ENCODE data around the gene KRTAP4-7. TPM values are rescaled to one million over a fixed set of nuclear protein-coding genes. Genes with fewer than 3 reads are reported as not detected.
"Not testable (repeated sequence)": the region's sequence is repeated elsewhere in the genome, so short reads cannot be mapped to it uniquely, and the experiment has no call there.

KRTAP4-7 gene
- total and polyA plus RNA-seq, 4 donors, result not detected

DNA sequence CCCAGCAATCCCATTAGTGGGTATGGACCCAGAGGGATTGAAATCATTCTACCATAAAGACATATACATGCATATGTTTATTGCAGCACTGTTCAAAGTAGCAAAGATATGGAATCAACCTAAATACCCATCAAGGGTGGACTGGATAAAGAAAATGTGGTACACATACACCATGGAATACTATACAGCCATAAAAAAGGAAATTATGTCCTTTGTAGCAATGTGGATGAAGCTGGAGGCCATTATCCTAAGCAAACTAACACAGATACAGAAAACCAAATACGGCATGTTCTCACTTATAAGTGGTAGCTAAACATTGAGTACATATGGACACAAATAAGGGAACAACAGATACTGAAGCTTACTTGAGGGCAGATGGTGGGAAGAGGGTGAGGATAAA, 26.4 kb upstream of the KRTAP4-7 start:
- no peak for DNase-seq

DNA sequence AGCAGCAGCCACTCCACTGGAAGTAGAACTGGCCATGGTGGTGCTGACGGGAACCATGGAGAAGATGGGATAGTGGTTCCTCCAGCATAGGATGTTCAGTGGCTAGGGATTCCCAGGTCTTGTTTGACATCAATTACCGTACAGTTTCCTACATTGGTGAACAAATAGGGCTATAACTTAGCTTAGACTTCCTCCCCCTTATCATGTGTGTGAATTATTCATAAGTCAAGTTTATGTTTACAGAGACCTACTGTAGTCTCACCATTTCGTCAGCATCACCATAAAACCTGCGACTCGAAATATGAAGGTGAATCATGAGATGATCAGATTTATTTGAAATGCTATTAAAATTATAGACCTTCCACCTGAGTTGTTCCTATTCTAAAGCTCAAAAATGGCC, 25.2 kb upstream of the KRTAP4-7 start:
- DNase-seq (no peak), ATAC-seq (ENCODE audit: insufficient read depth, low FRiP score) (no peak)
- H3K4me1 ChIP-seq (ENCODE audit: control insufficient read depth in 5 of 5, insufficient read depth in 5 of 5, low read length in 5 of 5), result no peaks in the 10 kb centered on the region
- H3K9me3 ChIP-seq (ENCODE audit: control insufficient read depth in 4 of 4, insufficient read depth in 3 of 4, low read length in 3 of 4), result no peaks in the 10 kb centered on the region
- 89 to 97% methylated on average over 5 of the region's 5 CpGs for WGBS, 2 donors
- no peak overlapping the region for H3K9ac ChIP-seq (ENCODE audit: insufficient read depth in 1 of 2, low read length in 2 of 2)
- TF ChIP-seq, protein P1, sequence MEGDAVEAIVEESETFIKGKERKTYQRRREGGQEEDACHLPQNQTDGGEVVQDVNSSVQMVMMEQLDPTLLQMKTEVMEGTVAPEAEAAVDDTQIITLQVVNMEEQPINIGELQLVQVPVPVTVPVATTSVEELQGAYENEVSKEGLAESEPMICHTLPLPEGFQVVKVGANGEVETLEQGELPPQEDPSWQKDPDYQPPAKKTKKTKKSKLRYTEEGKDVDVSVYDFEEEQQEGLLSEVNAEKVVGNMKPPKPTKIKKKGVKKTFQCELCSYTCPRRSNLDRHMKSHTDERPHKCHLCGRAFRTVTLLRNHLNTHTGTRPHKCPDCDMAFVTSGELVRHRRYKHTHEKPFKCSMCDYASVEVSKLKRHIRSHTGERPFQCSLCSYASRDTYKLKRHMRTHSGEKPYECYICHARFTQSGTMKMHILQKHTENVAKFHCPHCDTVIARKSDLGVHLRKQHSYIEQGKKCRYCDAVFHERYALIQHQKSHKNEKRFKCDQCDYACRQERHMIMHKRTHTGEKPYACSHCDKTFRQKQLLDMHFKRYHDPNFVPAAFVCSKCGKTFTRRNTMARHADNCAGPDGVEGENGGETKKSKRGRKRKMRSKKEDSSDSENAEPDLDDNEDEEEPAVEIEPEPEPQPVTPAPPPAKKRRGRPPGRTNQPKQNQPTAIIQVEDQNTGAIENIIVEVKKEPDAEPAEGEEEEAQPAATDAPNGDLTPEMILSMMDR (IDR thresholded peaks at IDR 0.05; ENCODE audit: control extremely low read depth, extremely low read depth), result no peak
- H3K4me3 ChIP-seq, result no peak overlapping the region
- H3K36me3 ChIP-seq (ENCODE audit: control insufficient read depth in 4 of 4, insufficient read depth in 4 of 4, low read length in 4 of 4), result no peaks in the 10 kb centered on the region
- H3K27ac ChIP-seq (ENCODE audit: low read depth in 1 of 2, low read length in 1 of 2), result no peak overlapping the region
- peaks cover 0 to 8% (median 5%) of the 10 kb centered on the region in 3 donors for H3K27me3 ChIP-seq (ENCODE audit: control insufficient read depth in 3 of 3, insufficient read depth in 3 of 3, low read length in 2 of 3)

More for the DNA sequence above, 26.4 kb upstream of the KRTAP4-7 start:
- WGBS, 2 donors, result 94 to 97% methylated on average over 1 of the region's 1 CpG
- Histone ChIP-seq H3K9me3 (ENCODE audit: control insufficient read depth in 4 of 4, insufficient read depth in 3 of 4, low read length in 3 of 4) (peaks cover 0 to 3% (median 0%) of the 10 kb centered on the region in 4 donors), H3K4me1 (ENCODE audit: control insufficient read depth in 5 of 5, insufficient read depth in 5 of 5, low read length in 5 of 5) (no peaks in the 10 kb centered on the region), H3K27ac (ENCODE audit: low read depth in 1 of 2, low read length in 1 of 2) (no peak overlapping the region), H3K4me3 (no peak overlapping the region), H3K36me3 (ENCODE audit: control insufficient read depth in 4 of 4, insufficient read depth in 4 of 4, low read length in 4 of 4) (no peaks in the 10 kb centered on the region), H3K27me3 (ENCODE audit: control insufficient read depth in 3 of 3, insufficient read depth in 3 of 3, low read length in 2 of 3) (peaks cover 0 to 8% (median 5%) of the 10 kb centered on the region in 3 donors), H3K9ac (ENCODE audit: insufficient read depth in 1 of 2, low read length in 2 of 2) (no peak overlapping the region)
- ATAC-seq (ENCODE audit: insufficient read depth, low FRiP score), result no peak
- TF ChIP-seq, protein P1 (IDR thresholded peaks at IDR 0.05; ENCODE audit: control extremely low read depth, extremely low read depth), result no peak

DNA sequence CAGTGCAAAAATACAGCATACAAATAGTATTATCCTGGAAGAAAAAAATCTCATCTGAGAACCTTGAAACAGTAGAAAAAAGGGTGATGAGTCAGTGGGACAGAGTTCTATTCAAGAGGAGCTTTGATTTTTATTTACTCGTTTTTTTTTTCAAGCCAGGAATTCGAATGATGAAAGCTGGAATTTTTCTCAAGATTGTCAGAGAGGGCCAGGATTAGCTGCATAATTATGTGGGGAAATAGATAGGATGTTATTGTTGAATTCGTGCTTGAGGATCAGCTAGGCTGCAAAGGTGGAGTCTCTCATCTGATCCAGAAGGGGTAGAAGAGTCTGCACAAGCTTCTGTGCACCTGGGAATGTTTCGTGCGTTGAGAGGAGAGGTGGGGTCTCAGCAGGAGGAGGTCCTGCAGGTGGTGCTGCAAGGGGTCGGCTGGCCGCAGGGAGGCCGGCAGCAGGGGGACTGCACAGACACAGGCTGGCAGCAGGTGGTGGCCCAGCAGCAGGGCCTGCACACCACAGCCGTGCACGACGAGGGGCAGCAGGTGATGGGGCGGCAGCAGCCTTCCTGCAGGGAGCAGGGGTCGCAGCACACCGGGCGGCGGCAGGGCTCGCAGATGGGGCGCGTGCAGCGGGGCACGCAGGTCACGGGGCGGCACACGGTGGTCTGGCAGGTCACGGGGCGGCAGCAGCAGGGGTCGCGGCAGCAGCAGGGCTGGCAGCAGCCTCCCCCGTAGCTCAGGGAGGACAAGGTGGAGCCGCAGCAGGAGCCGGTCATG, 24.5 kb upstream of the KRTAP4-7 start:
- ATAC-seq (ENCODE audit: insufficient read depth, low FRiP score); H3K4me3 ChIP-seq: not testable (repeated sequence)

DNA sequence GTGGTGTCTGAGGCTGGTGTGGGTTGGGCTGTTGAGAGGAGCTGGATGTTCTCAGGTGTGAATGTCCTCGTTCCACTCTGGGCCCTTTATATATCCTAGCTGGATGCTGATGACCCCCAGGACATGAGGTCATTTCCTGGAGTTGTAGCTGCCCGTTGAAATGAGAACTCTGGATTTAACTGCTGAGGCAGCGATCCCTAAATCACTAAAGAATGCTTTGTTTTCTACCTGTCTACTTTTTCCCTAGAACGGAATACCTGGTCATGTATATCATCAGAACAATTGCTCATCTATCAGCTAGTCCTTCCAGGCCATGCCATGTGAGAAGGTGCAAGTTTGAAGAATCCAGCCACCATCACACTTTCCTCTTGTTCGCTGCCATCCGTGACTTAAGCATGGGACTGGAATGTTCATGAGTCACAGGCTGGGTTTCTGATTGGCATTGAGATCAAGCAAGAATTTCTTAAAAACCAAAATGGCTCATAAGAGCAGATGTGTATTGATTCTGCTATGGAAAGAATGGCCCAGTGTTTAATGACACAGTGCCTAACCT, 23.8 kb upstream of the KRTAP4-7 start, which contains the start of gene KRTAP2-3:
TSS of gene KRTAP2-3 (minus strand) at position 63 of the 553 bp plus-strand sequence. CDS start 64 bp downstream, outside the sequence.
- no peaks in the 10 kb centered on the region for H3K9me3 ChIP-seq (ENCODE audit: control insufficient read depth in 4 of 4, insufficient read depth in 3 of 4, low read length in 3 of 4)
- H3K4me1 ChIP-seq (ENCODE audit: control insufficient read depth in 5 of 5, insufficient read depth in 5 of 5, low read length in 5 of 5), result no peaks in the 10 kb centered on the region
- no peak for DNase-seq
- TF ChIP-seq, protein P1 (IDR thresholded peaks at IDR 0.05; ENCODE audit: control extremely low read depth, extremely low read depth), result no peak
- no peak within 1 kb of the TSS for H3K4me3 ChIP-seq
- H3K27me3 ChIP-seq (ENCODE audit: control insufficient read depth in 3 of 3, insufficient read depth in 3 of 3, low read length in 2 of 3), result peaks cover 0 to 8% (median 5%) of the 10 kb centered on the region in 3 donors
- 60 to 71% methylated on average over 6 of the region's 6 CpGs for WGBS, 2 donors
- ATAC-seq (ENCODE audit: insufficient read depth, low FRiP score), result no peak
- no peak within 1 kb of the TSS for H3K9ac ChIP-seq (ENCODE audit: insufficient read depth in 1 of 2, low read length in 2 of 2)
- no peak within 1 kb of the TSS for H3K27ac ChIP-seq (ENCODE audit: low read depth in 1 of 2, low read length in 1 of 2)
- H3K36me3 ChIP-seq (ENCODE audit: control insufficient read depth in 4 of 4, insufficient read depth in 4 of 4, low read length in 4 of 4), result no peaks in the 10 kb centered on the region

More for the DNA sequence above, 24.5 kb upstream of the KRTAP4-7 start:
- not testable (repeated sequence) for H3K27me3 ChIP-seq (ENCODE audit: control insufficient read depth in 3 of 3, insufficient read depth in 3 of 3, low read length in 2 of 3); H3K27ac ChIP-seq (ENCODE audit: low read depth in 1 of 2, low read length in 1 of 2); H3K4me1 ChIP-seq (ENCODE audit: control insufficient read depth in 5 of 5, insufficient read depth in 5 of 5, low read length in 5 of 5); H3K36me3 ChIP-seq (ENCODE audit: control insufficient read depth in 4 of 4, insufficient read depth in 4 of 4, low read length in 4 of 4); DNase-seq; H3K9me3 ChIP-seq (ENCODE audit: control insufficient read depth in 4 of 4, insufficient read depth in 3 of 4, low read length in 3 of 4); H3K9ac ChIP-seq (ENCODE audit: insufficient read depth in 1 of 2, low read length in 2 of 2)
- WGBS, 2 donors, result 26 to 47% methylated on average over 9 to 13 of the region's 31 CpGs
